NCI-H1436 (cell line): ENCODE measurements around the gene PHB1.
"Not testable (repeated sequence)": the region's sequence is repeated elsewhere in the genome, so short reads cannot be mapped to it uniquely, and the experiment has no call there.

Experiments
- DNase-seq: peaks from one replicate; lab custom pipeline; 2025; lab: John Stamatoyannopoulos, UW

The PHB1 gene

DNA sequence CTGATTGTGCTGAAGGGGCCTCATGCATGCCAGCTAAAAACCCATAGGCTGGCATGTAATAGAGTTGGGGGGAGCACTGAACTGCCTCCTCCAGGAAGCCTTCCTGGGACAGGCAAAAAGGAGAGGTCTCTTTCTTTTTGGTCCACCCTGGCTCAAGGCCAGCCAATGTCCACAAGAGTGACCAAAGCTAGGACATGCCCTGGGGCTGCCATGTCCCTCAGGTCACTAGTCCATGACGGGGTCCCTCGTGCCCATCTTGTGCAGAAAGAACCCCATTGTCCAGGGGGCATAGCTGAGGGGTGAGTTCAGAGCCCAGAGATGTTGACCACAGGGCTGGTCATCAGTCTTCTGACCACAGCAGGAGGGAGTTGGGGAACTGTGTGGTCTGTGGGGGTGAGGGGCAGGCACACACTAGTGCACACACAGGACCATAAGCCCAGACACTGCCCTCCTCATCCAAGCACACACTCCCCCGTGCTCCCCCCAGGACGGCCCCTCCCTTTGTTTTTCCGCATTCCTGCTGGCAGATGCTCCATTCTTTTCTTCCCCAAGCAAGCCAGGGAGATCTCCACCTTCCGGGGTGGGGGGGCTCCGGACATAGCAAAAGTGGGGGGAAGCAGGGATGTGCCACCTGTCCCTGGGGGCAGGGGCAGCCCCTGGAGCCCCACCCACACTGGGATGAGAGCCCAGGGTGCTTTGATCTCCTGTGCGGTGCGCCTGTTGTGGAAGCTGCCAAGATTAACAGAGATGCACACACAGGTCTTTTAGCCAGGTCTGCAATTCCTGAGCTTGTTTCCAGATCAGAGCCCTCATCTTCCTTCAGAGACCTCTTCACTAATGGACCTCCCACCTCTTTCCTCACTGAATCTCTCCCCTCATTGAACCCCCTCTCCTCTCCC, 25.2 kb upstream of the PHB1 start:
- no peak for DNase-seq

DNA sequence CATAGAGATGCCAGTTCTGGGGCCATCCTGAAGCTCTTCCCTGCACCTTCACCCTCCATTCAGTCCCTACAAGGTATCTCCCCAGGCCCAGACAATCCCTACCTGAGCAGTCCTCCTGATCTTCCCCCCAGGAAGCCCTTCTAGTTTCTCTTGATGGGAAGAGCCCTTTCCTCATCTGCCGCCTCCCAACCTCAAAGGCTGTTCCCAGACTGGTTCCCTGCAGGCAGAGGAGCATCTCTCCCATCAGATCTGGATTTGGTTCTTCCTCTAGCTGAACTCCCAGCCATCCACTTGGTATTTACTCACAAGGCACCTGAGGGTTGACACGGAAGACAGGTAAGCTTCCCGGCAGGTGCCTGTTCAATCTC, 24.6 kb upstream of the PHB1 start:
- DNase-seq: no peak

DNA sequence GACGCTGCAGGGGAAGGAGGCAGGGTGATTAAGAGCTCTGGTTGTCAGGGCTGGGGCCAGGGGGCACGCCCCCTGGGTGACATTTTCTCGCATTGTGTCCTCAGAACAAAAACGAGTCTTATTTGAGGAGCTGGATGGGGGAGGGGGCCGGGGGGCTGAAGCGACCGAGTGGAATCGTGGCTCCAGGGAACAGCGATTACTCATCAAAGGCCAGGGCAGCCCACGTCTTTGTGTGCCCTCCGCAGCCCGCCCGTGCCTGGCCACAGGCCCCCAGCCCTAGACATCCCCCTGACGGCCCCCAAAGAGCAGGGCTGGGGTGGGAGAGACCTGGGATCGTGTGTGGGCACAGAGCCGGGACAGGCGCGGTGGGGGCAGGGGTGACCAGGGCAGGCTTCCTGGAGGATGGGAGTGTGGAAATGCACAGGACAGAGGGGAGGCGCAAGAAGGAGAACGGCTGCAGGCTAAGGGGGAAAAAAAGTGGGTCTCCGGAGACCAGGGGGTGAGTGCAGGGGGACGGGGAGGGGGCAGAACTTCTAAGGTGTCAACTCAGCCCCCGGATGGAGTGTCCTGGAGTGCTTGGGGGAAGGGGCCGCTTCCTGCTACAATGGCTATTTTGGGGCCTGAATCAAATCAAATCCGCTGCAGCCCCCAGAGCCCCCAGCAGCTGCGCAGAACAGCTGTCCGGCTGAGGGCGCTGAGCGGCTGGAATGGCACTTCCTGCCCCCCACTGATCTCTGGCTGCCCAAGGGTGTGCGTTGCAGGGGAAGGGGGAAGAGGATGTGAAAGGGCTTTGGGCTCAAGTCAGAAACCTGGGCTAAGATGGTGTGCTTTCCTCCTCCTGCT, 24.0 kb upstream of the PHB1 start:
- DNase-seq: no peak

GRCh38 chr17:49437696-49438435, 23.2 kb upstream of the PHB1 start:
- no peak for DNase-seq

DNA sequence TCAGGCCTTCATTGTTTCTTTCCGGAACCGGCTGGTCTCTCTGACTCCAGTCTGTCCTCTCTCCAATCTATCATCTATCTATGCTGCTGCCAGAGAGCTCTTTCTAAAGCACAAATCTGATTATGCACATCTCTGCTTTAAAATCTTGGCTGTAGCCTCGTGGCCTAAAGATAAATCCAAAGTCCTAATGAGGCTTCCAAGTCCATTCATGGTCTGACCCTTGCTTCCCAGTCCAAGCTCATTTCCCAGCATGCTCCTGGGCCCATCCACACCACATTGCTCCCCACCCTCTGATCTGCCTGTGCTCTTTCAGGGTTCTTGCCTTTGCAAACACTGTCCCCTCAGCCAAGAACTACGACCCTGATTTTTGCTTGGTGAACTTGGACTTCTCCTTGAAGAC, 21.5 kb upstream of the PHB1 start:
- no peak for DNase-seq

GRCh38 chr17:49435671-49436029, 21.0 kb upstream of the PHB1 start:
- DNase-seq: no peak

GRCh38 chr17:49434821-49435670, 20.4 kb upstream of the PHB1 start:
- peak; percentile 47 for DNase-seq

- DNase-seq: no peak
Observed at GRCh38 chr17:49433000-49433694, 18.5 kb upstream of the PHB1 start.

DNA sequence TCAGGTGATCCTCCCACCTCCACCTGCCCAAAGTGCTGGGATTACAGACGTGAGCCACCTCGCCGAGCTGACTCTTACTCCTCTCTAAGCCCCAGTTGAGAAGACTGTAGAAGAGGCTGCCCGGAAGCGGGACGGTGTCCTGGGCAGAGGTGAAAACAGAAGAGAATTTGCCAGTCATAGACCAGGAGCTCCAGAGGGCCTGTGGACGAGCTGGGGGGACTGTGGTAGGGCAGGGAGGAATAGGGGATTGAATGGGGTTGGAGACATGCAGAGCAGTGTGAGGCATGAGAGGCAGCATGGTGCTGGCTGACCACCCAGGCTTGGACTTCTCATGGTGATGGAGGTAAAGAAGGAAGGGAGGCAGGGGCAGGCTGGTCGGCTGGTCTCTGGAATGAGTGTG, 17.1 kb upstream of the PHB1 start:
- DNase-seq: no peak

DNA sequence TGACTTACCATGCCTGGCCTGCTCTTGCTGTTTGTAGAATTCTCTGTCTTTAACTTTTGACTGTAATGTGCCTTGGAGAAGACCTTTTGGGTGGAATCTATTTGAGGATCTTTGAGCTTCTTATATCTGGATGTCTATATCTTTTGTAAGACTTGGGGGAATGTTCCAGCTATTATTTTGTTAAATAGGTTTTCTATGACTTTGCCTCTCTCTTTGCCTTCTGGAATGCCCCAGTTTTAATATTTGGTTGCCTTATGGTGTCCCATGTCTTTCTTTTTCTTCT, 10.3 kb upstream of the PHB1 start:
- no peak for DNase-seq

DNA sequence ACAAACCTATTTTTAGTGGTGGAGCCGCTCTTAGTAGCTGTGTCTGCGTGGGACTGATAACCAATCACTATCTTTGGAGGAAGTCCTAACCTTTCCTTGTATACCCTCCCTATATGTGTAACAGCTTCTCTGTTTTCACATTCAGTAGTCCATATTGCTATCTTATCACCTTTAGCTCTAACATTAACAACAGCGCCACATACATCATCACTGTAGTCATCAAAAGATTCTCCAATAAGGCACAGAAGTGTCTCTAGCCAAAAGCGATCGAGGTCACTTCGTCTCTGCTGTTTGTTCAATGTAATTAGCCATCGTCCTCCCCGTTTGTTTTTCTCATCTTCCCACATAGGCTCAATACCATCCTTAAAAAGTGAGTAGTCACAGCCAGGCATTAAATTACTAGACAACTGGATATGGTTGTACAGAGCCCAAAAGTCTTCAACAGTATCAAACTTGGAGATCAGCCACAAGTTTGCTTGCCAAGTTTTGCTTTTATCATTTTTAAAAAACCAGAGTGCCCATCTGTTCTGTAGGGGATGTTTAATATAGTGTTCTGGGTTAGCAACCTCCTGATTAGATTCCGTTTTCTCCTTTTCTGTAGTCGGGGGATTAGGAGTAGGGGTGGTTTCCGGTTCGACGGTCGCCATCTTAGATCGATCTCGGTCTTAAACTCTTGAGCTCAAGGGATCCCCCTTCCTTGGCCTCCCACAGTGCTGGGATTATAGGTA, 9.8 kb upstream of the PHB1 start:
- not testable (repeated sequence) for DNase-seq

- no peak for DNase-seq
Observed at GRCh38 chr17:49422714-49423113, 8.0 kb upstream of the PHB1 start.

- DNase-seq: not testable (repeated sequence)
Observed at GRCh38 chr17:49419761-49420160, 5.1 kb upstream of the PHB1 start.

DNA sequence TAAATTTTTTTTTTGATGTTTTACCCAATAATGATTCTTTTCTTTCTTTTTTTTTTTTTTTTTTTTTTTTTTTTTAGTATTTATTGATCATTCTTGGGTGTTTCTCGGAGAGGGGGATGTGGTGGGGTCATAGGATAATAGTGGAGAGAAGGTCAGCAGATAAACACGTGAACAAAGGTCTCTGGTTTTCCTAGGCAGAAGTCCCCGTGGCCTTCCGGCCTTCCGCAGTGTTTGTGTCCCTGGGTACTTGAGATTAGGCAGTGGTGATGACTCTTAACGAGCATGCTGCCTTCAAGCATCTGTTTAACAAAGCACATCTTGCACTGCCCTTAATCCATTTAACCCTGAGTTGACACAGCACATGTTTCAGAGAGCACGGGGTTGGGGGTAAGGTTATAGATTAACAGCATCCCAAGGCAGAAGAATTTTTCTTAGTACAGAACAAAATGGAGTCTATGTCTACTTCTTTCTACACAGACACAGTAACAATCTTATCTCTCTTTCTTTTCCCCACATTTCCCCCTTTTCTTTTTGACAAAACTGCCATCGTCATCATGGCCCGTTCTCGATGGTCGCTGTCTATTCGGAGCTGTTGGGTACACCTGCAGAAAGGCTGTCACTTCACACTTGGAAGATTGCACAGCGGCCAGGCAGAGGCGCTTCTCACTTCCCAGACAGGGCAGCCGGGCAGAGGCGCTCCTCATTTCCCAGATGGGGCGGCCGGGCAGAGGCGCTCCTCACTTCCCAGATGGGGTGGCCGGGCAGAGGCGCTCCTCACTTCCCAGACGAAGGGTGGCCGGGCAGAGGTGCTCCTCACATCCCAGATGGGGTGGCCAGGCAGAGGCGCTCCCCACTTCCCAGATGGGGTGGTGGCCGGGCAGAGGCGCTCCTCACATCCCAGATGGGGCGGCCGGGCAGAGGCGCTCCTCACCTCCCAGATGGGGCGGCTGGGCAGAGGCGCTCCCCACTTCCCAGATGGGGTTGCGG, 4.4 kb upstream of the PHB1 start:
- not testable (repeated sequence) for DNase-seq

DNA sequence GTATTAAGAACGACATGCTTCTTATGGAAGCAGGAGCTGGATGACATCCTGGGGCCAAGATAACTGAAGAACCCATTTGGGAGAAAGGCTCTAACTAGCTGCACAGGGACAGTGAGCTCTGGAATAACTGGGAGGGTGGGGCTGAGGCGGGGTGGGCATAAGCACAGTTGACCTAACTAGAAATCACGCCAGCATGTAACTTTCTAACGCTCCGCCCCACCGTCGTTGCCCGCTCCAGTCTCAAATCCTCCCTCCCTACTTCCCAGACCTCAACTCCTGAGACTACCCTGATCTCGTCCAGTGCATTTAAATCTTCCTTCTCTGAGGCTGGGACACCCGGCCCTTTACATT, 436 bp downstream of the PHB1 start:
- DNase-seq: no peak

DNA sequence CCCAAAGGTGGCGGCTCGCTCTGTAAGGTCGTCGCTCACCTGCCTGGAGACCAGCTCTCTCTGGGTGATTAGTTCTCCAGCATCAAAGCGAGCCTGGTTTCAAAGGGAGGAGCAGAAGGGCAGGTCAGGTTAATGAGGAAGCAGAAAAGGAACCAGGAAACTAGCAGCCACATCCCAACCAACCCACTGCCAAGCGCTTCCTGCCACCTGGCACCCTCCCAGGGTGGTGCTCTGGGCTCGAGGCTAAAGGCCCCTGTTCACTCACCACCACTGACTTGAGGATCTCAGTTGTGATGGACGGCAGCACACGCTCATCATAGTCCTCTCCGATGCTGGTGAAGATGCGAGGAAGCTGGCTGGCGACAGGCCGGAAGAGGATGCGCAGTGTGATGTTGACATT, 5.6 kb downstream of the PHB1 start:
- no peak for DNase-seq

DNA sequence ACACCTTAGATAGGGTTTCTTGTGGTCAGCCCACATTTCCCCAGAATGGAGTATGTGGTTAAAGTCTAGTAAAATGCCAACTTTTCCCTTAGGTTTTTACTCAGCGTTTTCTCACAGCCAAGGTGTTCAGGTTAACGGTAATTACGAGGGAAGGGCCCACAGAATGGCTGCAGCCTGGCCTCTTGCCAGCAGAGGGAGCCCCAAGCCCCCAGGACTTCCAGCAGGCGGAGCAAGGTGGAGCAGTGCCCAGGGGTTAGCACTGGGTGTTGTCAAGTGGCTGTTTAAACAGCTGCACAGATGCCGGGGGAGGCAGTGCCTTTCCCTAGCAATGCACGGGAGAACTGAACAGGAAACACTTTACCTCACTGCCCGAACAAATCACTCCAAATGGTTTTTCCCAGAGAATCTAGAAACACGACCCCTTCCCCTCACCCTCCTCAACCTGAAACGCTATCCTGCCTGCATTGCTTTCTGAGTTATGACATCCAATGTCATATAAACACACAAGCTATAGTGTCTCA, 6.6 kb downstream of the PHB1 start:
- DNase-seq: peak; percentile 87

DNA sequence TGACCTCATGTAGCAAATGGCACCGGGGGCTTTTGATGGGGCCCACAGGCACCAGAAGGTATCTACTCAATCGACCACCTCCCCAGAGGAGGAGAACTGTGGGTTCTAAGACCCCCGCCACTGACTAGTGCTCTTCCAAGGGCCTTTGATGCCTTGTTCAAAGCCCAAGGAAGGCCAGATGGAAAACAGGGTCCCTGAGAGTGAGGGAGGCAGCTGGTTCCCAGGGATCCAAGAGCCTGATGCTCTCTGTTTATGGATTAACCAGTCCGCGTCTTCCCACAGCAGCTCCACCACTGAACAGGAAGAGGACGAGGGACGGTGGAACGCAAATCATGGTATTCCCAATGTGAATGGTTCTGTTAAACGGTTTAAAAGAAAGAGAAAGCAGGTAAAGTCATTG, 7.6 kb downstream of the PHB1 start:
- DNase-seq: no peak

GRCh38 chr17:49406421-49407061, 8.1 kb downstream of the PHB1 start:
- DNase-seq: no peak
